Endometrial microvascular endothelial cells (primary cell): ENCODE data around the gene MAG. TPM values are rescaled to one million over a fixed set of nuclear protein-coding genes. Genes with fewer than 3 reads are reported as not detected.

Source experiments
- in situ Hi-C: cut with HindIII; loops from 2 replicates; pipeline ENCODE4 v1.10.0; 2017; ENCODE audit warnings: low sequenced_read_pairs, low pct_unique_long_range_greater_than_20kb; ENCODE audit errors: inconsistent ontology term
- total RNA-seq: library from RNA; depleted of rRNA; stranded (reverse); fragments of >200 nt; gene quantifications from one replicate; pipeline ENCODE4 v1.2.3, GENCODE V29; 2015; ENCODE audit errors: inconsistent ontology term

MAG gene
- total RNA-seq, 1 donor from 2014 or later = 16.0 TPM

DNA sequence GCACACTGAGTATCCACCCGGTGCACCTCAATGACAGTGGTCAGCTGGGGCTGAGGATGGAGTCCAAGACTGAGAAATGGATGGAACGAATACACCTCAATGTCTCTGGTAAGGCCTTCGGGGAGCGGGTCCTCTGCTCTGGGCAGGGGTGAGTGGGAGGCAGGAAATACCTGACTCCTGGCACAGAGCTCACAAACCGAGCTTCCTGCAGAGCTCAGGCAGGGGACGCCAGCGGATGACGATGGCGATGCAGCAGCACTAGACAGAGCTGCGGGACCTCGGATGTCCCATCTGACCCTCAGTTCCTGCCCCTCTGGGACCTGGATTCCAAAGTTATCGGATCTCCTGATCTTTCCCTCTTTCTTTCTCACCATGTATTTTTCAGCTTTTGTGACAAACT is 40.9 kb downstream of the MAG start:
- in situ Hi-C loops = no loop called here

DNA sequence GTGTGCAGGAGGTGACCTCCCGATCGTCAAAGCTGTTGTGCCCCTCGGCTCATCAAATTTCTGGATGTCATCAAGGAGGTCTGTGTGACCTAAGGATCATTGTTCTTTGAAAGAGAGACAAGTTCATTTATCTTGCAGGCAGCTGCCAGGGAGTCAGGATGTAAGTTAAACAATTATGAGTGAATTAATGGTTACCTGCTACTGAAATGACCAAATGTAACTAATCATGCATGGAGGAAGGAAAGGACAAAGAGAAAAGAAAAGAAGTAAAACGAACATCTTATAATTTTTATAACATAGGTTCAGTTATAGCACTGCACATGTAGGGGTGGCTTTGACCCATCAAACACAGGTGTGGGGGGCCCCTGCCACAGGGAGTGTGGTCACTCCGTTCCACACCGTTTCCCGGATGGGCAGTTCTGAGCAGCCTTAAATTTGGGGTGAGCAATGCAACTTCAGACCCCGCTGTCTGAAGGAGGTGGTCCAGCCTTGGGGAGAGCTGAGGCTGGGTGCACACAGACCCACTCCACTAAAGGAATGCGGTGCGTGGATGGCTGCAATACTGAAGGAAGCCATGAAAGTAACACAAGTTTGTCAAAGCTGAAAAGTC is 42.3 kb downstream of the MAG start:
- in situ Hi-C loops = no loop called here

DNA sequence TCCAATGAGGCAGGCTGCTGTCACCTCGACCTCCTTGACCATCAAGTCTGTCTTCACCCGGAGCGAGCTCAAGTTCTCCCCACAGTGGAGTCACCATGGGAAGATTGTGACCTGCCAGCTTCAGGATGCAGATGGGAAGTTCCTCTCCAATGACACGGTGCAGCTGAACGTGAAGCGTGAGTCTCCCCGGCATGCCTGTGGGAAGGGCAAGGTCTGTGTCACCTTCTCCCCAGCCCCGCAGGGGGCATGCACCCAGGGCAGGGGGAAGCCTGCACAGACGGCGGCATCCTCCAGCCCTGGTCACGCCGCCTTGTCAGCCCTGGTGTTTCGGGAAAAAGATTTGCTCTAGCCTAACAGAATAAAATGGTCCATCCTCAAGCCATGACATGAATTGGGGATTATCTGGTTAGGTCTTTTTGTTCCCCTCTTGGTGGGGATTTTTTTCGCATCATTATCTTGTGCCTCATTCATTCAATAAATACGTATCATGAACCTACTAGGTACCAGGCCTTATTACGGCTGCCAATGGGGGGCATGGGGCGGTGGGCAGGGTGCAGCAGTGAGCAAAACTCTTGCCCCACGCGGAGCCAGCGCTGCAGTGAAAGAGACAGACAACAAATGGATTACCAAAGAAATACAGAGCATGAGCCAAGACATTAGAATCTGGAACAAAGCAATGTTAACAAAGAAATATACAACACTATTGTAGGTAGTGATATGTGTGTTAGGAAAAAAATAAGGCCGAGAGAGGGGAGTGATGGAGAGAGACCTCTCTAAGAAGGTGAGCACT is 44.4 kb downstream of the MAG start:
- in situ Hi-C loops = no loop called here

DNA sequence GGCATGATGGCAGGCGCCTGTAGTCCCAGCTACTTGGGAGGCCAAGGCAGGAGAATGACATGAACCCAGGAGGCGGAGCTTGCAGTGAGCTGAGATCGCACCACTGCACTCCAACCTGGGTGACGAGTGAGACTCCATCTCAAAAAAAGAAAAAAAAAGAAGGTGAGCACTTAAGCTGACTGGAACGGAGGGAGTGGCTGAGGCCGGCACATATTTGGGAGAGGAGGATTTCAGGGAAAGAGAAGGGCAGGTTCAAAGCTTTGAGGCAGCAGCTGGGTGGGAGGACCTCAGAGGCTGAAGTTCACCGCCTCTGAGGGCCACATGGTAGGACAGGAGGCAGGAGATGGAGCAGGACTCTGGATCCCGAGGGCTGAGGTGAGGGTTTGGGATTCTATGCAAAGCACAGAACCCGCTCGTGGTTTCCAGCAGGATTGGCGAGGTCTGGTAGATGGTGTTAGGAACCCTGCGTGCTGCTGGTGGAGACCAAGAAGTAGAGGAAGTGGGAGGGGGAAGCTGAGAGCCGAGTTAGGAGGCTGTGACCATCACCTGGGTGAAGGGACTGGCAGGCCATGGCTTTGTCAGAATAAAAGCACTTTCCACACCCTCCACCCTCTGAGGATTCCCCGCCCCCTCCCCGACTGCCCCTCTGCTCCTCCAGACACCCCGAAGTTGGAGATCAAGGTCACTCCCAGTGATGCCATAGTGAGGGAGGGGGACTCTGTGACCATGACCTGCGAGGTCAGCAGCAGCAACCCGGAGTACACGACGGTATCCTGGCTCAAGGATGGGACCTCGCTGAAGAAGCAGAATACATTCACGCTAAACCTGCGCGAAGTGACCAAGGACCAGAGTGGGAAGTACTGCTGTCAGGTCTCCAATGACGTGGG is 45.4 kb downstream of the MAG start:
- in situ Hi-C loops = no loop called here

DNA sequence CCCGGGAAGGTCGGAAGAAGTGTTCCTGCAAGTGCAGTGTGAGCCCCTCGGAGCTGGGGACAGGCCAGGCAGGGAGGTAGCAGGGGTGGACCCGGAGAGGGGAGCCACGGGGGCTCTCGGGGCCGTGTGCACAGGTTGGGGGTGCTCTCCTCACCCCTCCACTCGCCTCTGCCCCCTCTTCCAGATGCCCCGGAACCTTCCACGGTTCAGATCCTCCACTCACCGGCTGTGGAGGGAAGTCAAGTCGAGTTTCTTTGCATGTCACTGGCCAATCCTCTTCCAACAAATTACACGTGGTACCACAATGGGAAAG is 46.0 kb downstream of the MAG start:
- in situ Hi-C loops = no loop called here

DNA sequence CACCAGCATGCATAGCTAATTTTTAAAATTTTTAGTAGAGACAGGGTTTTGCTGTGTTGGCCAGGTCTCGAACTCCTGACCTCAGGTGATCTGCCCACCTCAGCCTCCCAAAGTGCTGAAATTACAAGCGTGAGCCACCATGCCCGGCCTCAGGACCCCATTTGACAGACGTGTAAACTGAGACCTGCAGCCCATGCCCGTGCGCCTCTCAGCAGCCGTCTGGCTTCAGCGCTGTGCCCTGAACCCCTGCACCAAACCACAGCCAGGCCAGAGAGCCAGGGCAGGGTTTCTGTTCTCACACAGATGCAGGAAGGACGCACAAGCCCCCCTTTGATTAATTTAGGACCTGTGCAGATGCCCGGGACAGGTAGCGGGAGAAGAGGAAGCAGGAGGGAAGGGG is 48.5 kb downstream of the MAG start:
- in situ Hi-C loops = no loop called here

DNA sequence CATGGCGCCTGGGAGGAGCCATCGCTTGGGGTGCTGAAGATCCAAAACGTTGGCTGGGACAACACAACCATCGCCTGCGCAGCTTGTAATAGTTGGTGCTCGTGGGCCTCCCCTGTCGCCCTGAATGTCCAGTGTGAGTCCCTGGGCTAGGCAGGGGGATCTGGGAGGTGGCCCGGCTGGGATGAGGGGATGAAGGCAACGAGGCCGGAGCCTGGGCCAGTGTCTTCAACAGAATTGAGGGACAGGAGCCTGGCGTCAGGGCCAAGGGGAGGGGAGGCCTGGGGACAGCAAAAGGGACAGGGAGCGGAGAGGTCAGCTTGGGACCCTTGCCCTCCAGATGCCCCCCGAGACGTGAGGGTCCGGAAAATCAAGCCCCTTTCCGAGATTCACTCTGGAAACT is 49.0 kb downstream of the MAG start:
- in situ Hi-C loops = no loop called here

DNA sequence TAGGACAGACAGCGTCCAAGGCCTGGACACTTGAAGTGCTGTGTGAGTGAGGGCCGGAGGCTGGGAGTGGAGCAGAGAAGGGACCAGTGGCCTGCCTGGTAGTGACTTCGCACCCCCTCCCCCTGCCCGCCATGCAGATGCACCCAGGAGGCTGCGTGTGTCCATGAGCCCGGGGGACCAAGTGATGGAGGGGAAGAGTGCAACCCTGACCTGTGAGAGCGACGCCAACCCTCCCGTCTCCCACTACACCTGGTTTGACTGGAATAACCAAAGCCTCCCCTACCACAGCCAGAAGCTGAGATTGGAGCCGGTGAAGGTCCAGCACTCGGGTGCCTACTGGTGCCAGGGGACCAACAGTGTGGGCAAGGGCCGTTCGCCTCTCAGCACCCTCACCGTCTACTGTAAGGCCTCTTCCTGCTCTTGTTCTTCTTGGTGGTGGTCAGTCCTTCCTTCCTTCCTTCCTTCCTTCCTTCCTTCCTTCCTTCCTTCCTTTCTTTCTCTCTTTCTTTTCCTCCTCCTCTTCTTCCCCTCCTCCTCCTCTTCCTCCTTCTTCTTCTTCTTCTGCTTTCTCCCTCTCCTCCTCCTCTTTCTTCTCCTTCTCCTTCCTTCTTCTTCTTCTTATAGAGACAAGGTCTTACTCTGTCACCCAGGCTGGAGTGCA is 49.7 kb downstream of the MAG start:
- in situ Hi-C loops = no loop called here

DNA sequence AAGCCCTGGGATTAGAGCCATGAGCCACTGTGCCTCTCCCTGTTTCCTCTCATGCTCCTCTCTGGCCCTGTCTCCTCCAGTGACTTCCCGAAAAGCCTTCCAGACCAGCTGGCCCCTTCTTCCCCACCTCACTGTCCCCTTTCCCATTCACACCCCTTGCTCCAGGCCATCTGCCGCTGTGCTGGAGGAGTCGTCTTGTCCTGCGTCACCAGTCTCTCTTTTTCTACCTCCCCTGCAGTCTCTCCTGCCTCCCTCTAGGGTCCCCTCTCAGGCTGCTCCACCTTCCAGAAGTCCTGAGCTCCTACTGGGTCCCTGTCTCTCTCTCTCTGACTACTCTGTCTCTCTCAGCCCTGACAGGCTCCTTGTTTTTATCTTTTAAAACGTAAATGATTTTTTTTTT is 50.5 kb downstream of the MAG start:
- in situ Hi-C loops = no loop called here

DNA sequence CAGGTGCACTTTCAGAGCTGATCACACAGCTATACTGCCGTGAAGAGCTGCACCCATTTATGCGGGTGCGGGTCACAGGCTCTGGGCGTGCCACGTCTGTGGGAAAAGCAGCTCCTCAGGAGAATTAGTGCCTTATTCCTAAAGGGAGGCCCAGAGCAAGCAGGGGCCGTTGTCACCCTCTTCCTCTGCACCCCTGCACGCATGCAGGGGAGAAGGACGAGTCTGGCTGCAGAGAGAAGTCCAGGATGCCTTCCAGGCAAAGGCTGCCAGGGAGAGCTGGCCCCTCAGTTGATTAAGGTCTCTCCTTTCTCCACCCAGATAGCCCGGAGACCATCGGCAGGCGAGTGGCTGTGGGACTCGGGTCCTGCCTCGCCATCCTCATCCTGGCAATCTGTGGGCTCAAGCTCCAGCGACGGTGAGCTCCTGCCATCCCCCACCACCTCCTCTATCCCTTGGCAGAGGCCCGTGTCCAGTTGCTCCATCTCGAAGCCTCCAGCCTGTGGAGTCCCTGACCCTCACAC is 52.6 kb downstream of the MAG start:
- in situ Hi-C loops = no loop called here

DNA sequence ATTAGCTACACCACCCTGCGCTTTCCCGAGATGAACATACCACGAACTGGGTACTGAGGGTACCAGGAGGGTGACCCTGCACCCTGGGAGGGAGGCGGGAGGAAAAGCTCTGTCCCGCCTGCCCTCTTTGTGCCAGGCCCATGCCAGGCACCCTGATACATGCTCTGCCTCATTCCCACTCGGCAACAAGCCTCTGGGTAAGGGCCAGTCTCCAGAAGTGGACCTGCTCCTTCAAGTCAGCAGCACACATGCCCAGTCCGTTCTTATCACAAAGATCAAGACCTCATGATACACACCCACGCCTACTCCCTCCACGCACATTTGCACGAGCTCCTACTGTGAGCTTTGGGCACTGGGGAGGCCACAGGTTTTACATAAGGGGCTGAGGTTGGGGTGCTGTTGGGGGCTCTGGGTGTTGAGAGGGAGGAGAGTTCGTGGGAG is 53.7 kb downstream of the MAG start:
- in situ Hi-C loops = no loop called here

DNA sequence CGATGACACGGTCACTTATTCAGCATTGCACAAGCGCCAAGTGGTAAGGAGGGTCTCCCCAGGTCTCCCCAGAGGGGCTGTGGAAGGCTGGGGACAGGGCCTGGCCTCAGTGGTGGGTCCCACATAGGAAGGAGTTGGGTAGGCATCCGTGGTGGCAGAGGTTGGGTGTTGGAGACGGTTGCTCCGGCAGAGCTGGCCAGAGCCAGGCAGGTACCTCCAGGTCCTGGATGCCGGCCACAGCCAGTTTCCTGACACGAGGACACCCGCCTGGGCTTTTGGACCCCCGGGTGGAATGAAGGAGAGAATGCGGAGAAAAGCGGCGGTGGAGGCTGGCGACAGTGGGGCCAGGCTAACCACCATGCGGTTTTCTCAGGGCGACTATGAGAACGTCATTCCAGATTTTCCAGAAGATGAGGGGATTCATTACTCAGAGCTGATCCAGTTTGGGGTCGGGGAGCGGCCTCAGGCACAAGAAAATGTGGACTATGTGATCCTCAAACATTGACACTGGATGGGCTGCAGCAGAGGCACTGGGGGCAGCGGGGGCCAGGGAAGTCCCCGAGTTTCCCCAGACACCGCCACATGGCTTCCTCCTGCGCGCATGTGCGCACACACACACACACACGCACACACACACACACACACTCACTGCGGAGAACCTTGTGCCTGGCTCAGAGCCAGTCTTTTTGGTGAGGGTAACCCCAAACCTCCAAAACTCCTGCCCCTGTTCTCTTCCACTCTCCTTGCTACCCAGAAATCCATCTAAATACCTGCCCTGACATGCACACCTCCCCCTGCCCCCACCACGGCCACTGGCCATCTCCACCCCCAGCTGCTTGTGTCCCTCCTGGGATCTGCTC is 54.5 kb downstream of the MAG start:
- in situ Hi-C loops = no loop called here

DNA sequence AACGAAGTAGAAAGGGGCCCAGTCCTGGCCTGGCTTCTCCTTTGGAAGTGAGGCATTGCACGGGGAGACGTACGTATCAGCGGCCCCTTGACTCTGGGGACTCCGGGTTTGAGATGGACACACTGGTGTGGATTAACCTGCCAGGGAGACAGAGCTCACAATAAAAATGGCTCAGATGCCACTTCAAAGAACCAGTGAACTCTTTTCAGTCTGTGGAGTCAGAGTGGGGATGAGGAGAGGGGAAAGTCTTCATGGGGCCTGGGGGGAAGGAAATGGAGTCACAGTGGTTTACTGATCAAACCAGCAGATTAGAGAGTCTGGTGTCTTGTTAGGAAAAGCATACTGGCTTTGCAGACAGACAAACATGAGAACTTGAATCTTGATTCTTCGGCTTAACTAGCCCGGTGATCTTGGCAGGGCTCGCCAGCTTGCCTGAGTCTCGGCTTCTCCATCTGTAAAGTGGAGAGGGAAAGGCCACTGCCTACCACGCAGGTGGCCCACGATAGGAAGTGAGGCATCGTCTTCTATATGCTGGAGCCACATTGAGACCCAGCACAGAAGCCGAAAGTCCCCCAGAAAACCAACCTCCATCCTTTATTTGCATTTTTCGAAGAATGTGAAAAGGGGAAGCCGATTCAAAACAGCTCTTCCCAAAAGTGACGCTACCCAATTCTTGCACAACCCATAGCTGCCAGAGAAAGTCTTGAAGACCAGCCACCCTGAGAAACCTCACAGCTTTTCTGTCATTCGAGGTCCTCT is 55.4 kb downstream of the MAG start, which contains the start of gene FFAR1:
Gene FFAR1, plus strand, starts transcription at position 732 of the 759 bp plus-strand sequence. CDS start 3,650 bp downstream, outside the sequence.
- in situ Hi-C loops = no loop called here

DNA sequence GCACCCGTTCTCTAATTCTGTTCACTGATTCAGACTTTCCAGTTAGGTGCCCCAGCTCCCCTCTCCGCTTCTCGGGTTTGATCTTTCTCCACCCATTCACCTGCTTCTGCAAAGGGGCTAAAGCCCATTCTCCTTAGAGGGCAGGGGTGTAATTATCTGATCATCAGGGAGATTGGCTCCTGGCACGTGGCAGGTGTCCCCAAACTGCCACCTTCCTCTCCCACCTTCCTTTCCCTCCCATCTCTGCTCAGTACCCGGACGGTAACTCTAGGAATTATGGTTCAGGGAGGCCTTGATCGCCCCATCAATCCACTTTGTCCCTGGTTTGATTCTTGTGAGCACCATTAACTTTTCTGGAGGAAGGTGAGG is 56.0 kb downstream of the MAG start:
- in situ Hi-C loops = no loop called here

DNA sequence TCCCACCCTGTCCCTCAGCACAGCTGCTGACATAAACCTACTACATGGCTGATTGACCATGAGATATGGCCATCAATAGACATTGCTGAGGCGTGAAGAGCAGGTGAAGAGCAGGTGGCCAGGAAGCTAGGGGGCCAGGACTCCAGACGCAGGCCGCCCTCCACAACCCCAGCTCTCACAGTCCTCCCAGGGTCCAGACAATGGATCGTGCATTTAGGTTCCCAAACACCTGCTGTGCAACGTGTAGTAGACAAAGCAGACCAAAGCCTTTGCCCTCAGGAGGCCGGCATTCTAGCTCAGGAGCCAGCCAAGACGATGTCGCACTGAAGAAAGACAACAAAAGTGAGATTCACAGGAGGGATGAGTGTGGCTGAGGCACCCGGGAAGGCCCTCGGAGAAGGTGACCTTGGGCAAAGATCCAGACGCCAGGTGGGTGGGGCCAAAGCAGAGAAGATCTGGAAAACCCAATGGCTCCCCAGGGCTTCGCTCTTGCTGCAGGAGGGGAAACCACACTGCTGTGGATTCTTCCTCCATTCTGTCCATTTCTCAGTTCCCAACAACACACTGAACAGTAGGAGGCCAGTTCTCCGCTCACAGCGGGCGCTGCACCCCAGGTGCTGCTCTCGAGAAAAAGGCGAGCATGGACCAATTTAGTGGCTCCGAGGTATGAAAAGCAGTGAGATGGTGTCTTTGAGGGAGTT is 57.1 kb downstream of the MAG start:
- in situ Hi-C loops = no loop called here

DNA sequence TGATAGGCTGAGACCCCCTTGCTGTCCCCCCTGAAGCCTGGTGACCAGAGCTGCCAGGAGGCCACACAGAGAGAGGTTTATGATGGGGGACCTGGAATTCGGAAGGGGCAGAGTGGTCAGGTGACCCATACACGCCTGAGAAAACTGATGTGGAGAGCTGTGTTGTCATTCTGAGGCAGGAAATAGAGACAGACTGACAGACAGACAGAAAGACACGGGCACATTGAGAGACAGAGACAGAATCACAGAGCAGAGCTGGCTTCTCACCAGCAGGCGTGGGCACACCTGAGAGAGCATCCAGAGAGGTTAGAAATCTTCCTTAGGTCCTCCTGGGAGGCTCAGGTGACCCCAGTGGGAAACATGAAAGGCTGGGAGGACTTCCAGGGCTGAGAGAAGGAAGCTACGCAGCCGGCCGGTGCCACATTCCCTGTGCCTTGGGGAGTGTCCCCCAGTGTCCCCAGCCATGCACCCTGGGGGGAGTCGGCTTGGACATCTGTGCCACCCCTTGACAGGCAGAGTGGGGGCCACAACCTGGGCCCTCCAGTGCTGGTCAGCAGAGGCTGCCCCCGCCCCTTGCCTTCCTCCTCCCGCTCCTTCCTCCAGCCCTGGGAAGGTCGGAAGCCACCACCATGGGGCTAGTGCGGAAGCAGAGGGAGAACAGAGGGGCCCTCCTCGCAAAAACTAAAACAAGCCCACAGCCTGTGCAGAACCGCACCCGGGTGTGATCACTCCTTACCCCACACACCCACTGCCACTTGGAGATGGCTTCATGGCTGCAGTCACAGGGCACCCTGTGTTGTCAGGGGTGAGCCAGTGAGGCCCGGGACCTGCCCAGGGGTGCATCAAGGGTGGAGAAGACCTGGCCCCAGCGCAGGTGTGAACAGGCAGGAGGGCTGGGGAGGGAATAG is 57.9 kb downstream of the MAG start:
- in situ Hi-C loops = no loop called here
